Endothelial cell of umbilical vein (primary cell): ENCODE data around the gene ERGIC1. TPM values are rescaled to one million over a fixed set of nuclear protein-coding genes. Genes with fewer than 3 reads are reported as not detected.

Source experiments
- BruUV-seq: library from RNA; stranded (reverse); fragments of 400-500 nt; replicated peaks from 2 replicates; lab custom pipeline; 2021; lab: Mats Ljungman, UMichigan
- CTCF ChIA-PET: fragments of 300-600, 350-600 bp; sonication (Branson Sonifier 250); formaldehyde crosslinking; loops from one replicate; lab custom pipeline; 2021; ENCODE audit warnings: antibody characterized with exemption, inconsistent platforms; lab: Charles Lee
- POLR2A ChIA-PET: fragments of 300-600, 350-600 bp; sonication (Branson Sonifier 250); formaldehyde crosslinking; loops from one replicate; lab custom pipeline; 2021; ENCODE audit warnings: antibody characterized with exemption, inconsistent platforms; lab: Charles Lee
- DNase-seq: peaks from one replicate; pipeline ENCODE4 v3.0.0-alpha.2; 2011; ENCODE audit warnings: low read depth, low spot score
- FAIRE-seq: peaks from 2 replicates; lab custom pipeline; 2011; peaks lifted over from hg19 to GRCh38; lab: Jason Lieb, UNC
- H2AFZ ChIP-seq: 2 replicates; pipeline ENCODE4 v1.6.0; 2012; ENCODE audit warnings: low read depth, low read length, control low read depth, inconsistent platforms
- H3K27ac ChIP-seq: 2 replicates; pipeline ENCODE4 v1.5.1; 2011; ENCODE audit warnings: low read depth, mild to moderate bottlenecking, control low read depth, low read length, moderate library complexity; ENCODE audit not compliant: insufficient read depth
- H3K27me3 ChIP-seq, 2 experiments: 2 replicates each; pipeline versions ENCODE4 v1.6.0 to v1.6.1; 2011; ENCODE audit warnings: low read length in 2 of 2, mixed read lengths in 1 of 2; ENCODE audit not compliant: control insufficient read depth in 2 of 2, insufficient read depth in 2 of 2
- H3K36me3 ChIP-seq, 2 experiments: 2 replicates in 1 of 2; 3 replicates in 1 of 2; pipeline ENCODE4 v1.5.1; 2011; ENCODE audit warnings: low read length in 2 of 2, mild to moderate bottlenecking in 1 of 2, moderate library complexity in 1 of 2; ENCODE audit not compliant: control insufficient read depth in 2 of 2, insufficient read depth in 2 of 2; ENCODE audit errors: extremely low read depth in 1 of 2
- H3K4me1 ChIP-seq: 3 replicates; pipeline ENCODE4 v1.5.1; 2011; ENCODE audit warnings: mild to moderate bottlenecking, low read length; ENCODE audit not compliant: control insufficient read depth, insufficient read depth; ENCODE audit errors: extremely low read depth
- H3K4me2 ChIP-seq: 2 replicates; pipeline ENCODE4 v1.6.1; 2011; ENCODE audit warnings: low read length, control low read depth, mixed read lengths; ENCODE audit not compliant: insufficient read depth
- H3K4me3 ChIP-seq, 3 experiments: fragments of 200-600 bp in 1 of 3; sonication (generic), shearing (Covaris generic) in 1 of 3; replicated peaks in 1 of 3; 2 replicates each; pipeline ENCODE4 v1.5.1; 2011 to 2016; ENCODE audit warnings: control low read depth in 3 of 3, low read length in 3 of 3, mild to moderate bottlenecking in 2 of 3, inconsistent platforms in 1 of 3, low read depth in 1 of 3, moderate library complexity in 1 of 3; ENCODE audit not compliant: insufficient read depth in 1 of 3
- H3K79me2 ChIP-seq: 2 replicates; pipeline ENCODE4 v1.6.0; 2012; ENCODE audit warnings: low read length, inconsistent platforms; ENCODE audit not compliant: control insufficient read depth, insufficient read depth
- H3K9ac ChIP-seq: replicated peaks from 2 replicates; pipeline ENCODE3; 2011; ENCODE audit warnings: low read length, control low read depth; ENCODE audit not compliant: insufficient read depth; ENCODE audit errors: extremely low read depth
- H3K9me1 ChIP-seq: replicated peaks from 3 replicates; pipeline ENCODE4 v1.6.0; 2011; ENCODE audit warnings: mild to moderate bottlenecking, low read length; ENCODE audit not compliant: control insufficient read depth, insufficient read depth; ENCODE audit errors: extremely low read depth
- H3K9me3 ChIP-seq: replicated peaks from 2 replicates; pipeline ENCODE4 v1.5.1; 2012; ENCODE audit warnings: low read length, inconsistent platforms; ENCODE audit not compliant: control insufficient read depth, insufficient read depth
- H4K20me1 ChIP-seq: replicated peaks from 2 replicates; pipeline ENCODE3; 2011; ENCODE audit warnings: mild to moderate bottlenecking, low read length; ENCODE audit not compliant: control insufficient read depth, insufficient read depth; ENCODE audit errors: extremely low read depth
- EZH2 ChIP-seq: IDR thresholded peaks from 2 replicates; pipeline ENCODE4 v1.6.1; 2012; ENCODE audit warnings: borderline replicate concordance, low read depth, mild to moderate bottlenecking, moderate library complexity, low read length, inconsistent platforms; ENCODE audit not compliant: severe bottlenecking
- FOS ChIP-seq: IDR thresholded peaks from 2 replicates; pipeline ENCODE4 v1.6.1; 2011; ENCODE audit warnings: mild to moderate bottlenecking, low read length, moderate library complexity, borderline replicate concordance; ENCODE audit not compliant: insufficient read depth
- GATA2 ChIP-seq: IDR thresholded peaks from 2 replicates; pipeline ENCODE4 v1.7.0; 2011; ENCODE audit warnings: low read depth, mild to moderate bottlenecking, moderate library complexity, mixed read lengths, low read length; ENCODE audit not compliant: insufficient read length, insufficient read depth
- JUN ChIP-seq: IDR thresholded peaks from 2 replicates; pipeline ENCODE4 v1.6.1; 2011; ENCODE audit warnings: borderline replicate concordance, low read depth; ENCODE audit not compliant: insufficient read length, insufficient read depth
- MAX ChIP-seq: IDR thresholded peaks from 2 replicates; pipeline ENCODE4 v1.6.1; 2011; ENCODE audit not compliant: insufficient read depth, insufficient read length
- MYC ChIP-seq: IDR thresholded peaks from one replicate; pipeline ENCODE4 v1.6.1; 2011; ENCODE audit warnings: mild to moderate bottlenecking, low read depth, low read length
- POLR2A ChIP-seq: IDR thresholded peaks from 2 replicates; pipeline ENCODE4 v1.6.1; 2012; ENCODE audit warnings: low read depth, mild to moderate bottlenecking, control low read depth, low read length
- POLR2AphosphoS5 ChIP-seq: IDR thresholded peaks from 2 replicates; pipeline ENCODE4 v1.6.1; 2012; ENCODE audit warnings: low read depth, mild to moderate bottlenecking, control low read depth, low read length, moderate library complexity; ENCODE audit not compliant: insufficient read depth
- dilution Hi-C: fragments of 300-500 bp; cut with MboI; formaldehyde crosslinking; loops from one replicate; pipeline ENCODE4 v1.15.0; 2019; ENCODE audit warnings: low sequenced_read_pairs; ENCODE audit not compliant: extremely low pct_ligation_motif_present
- intact Hi-C: fragments of 100-400 bp; cut with micrococcal nuclease; formaldehyde crosslinking; loops from one replicate; pipeline ENCODE4 v1.10.0; 2022
- polyA plus RNA-seq, 4 experiments: library from polyadenylated mRNA; depleted of rRNA in 3 of 4; stranded (reverse) in 3 of 4; unstranded in 1 of 4; fragments of >200 nt; gene quantifications; 2 replicates each; pipeline versions ENCODE4 v1.2.1 to v1.2.3, GENCODE V29; 2011 to 2012; ENCODE audit warnings: missing spikeins in 1 of 4
- total RNA-seq: library from RNA; stranded (reverse); gene quantifications from 2 replicates; pipeline ENCODE4 v1.2.3, GENCODE V29; 2021
- TF ChIP-seq, protein P1 (sequence below), 2 donors: IDR thresholded peaks; 1 replicate in 1 of 2; 2 replicates in 1 of 2; pipeline ENCODE4 v1.5.1; 2011; ENCODE audit warnings: low read length in 2 of 2, mild to moderate bottlenecking in 2 of 2, moderate library complexity in 2 of 2, control low read depth in 1 of 2, inconsistent platforms in 1 of 2, low read depth in 1 of 2; ENCODE audit not compliant: insufficient read depth in 1 of 2; ENCODE audit errors: extremely low read depth in 1 of 2

The ERGIC1 gene
- total and polyA plus RNA-seq, 2 donors (not counting 3 experiments of a cell fraction or from before 2014, with no cell fraction given): 105 to 109 TPM

- TF ChIP-seq MYC: no peak
- TF ChIP-seq, protein P1, sequence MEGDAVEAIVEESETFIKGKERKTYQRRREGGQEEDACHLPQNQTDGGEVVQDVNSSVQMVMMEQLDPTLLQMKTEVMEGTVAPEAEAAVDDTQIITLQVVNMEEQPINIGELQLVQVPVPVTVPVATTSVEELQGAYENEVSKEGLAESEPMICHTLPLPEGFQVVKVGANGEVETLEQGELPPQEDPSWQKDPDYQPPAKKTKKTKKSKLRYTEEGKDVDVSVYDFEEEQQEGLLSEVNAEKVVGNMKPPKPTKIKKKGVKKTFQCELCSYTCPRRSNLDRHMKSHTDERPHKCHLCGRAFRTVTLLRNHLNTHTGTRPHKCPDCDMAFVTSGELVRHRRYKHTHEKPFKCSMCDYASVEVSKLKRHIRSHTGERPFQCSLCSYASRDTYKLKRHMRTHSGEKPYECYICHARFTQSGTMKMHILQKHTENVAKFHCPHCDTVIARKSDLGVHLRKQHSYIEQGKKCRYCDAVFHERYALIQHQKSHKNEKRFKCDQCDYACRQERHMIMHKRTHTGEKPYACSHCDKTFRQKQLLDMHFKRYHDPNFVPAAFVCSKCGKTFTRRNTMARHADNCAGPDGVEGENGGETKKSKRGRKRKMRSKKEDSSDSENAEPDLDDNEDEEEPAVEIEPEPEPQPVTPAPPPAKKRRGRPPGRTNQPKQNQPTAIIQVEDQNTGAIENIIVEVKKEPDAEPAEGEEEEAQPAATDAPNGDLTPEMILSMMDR (IDR thresholded peaks at IDR 0.05; ENCODE audit: extremely low read depth in 1 of 2, insufficient read depth in 1 of 2, low read depth in 1 of 2, low read length in 2 of 2): no peak
- TF ChIP-seq POLR2A: no peak
- no peak for TF ChIP-seq FOS
- no peak for TF ChIP-seq JUN
- no peak for TF ChIP-seq GATA2
- no peak for TF ChIP-seq POLR2AphosphoS5
- no peak for TF ChIP-seq EZH2
- TF ChIP-seq MAX: no peak
- DNase-seq: no peak
- Histone ChIP-seq H3K4me1 (peaks cover 14% of the 10 kb centered on the region), H3K36me3 (peaks cover 0 to 11% of the 10 kb centered on the region in 2 experiments), H4K20me1 (no peaks in the 10 kb centered on the region), H3K4me2 (no peak overlapping the region), H3K79me2 (no peaks in the 10 kb centered on the region), H3K9me3 (no peaks in the 10 kb centered on the region), H3K4me3 (no peak overlapping the region), H3K27ac (peak overlapping the region; percentile 95), H3K27me3 (no peaks in the 10 kb centered on the region), H3K9me1 (no peaks in the 10 kb centered on the region), H2AFZ (no peak overlapping the region), H3K9ac (peak overlapping the region; percentile 71)
- dilution Hi-C loops (no loop called here), intact Hi-C loops (loop anchor here (1.0 kb wide), 1 partner anchor 12 kb away; no protein-coding TSS in a partner anchor)
- peak; percentile 69 for FAIRE-seq
- POLR2A ChIA-PET: no interaction called here
- CTCF ChIA-PET: interaction anchor here (0.8 to 13.5 kb wide), 4 partner anchors 10 to 236 kb away, joined by 3 to 413 read pairs (median 8); no protein-coding TSS in a partner anchor
- no TSS peak for BruUV-seq
These were observed 109.3 kb downstream of the ERGIC1 start for GRCh38 chr5:172943283-172943841.
